HG03060 (cell line): Measurements from ENCODE around the gene CCDC106.
A peak's percentile ranks its signal among the peaks of the same experiment; 100 is the strongest.

Experiments used
- ATAC-seq: cut with Tn5 transposase; IDR thresholded peaks from one replicate; pipeline ENCODE4 v1.9.1; 2021; ENCODE audit warnings: low read depth, moderate number of reproducible peaks; ENCODE audit not compliant: unreplicated experiment

CCDC106 gene

DNA sequence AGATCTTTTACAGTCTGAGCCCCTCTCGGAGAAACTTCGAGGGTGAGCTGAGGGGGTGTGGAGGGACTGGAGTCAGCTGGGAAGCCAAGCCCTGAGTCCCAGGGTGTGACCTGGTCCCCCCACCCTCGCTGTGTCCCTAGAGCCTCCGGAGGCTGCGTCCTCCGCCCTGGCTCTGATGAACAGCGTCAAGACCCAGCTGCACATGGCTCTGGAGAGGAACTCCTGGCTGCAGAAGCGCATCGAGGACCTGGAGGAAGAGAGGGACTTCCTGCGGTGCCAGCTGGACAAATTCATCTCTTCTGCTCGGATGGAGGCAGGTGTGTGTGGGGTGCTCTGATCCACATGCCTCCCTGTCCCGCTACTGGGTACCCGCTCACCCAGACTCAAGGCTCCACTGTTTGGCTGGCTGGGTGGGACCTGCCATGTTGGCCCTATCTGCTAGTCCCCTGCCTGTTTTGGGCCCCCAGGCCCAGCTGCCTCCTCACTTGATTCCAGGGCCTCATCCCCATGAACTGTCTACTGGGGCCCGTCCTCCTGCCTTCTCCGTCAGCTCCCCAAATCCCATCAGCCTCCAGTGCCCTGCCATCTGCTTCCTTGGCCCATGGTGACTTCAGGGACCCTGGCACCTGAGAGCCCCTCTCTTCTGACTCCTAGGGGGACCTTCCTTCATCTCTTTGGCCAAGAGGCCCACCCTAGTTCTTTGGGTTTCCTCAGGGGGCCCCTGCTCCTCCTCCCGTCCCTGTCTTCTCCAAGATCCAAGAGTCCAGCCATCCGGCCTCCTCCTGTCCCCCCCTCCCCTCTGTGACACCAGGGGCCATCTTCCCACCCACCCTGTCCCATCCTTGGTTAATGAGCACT is 1.5 kb downstream of the CCDC106 start:
- ATAC-seq = no peak

DNA sequence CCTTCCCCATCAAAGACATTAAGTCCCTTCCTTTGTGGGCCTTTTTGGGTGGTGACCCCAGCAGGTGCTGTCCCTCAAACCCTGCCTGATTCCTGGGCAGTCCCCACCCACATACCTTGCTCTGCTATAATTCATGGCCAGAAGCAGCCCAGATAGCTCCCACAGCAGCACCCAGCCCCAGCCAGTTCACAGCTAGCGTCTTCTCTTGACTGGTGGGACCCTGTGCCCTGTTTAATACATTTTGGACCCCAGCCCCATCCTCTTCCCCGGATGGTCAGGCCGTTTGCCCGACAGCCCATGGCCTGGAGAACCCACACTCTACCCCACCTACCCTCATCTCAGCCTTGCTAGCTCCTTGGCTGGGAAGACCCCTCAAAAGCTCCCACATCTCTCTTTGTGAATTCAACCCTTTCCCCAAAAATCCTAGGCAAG is 2.1 kb downstream of the CCDC106 start:
- ATAC-seq = no peak

DNA sequence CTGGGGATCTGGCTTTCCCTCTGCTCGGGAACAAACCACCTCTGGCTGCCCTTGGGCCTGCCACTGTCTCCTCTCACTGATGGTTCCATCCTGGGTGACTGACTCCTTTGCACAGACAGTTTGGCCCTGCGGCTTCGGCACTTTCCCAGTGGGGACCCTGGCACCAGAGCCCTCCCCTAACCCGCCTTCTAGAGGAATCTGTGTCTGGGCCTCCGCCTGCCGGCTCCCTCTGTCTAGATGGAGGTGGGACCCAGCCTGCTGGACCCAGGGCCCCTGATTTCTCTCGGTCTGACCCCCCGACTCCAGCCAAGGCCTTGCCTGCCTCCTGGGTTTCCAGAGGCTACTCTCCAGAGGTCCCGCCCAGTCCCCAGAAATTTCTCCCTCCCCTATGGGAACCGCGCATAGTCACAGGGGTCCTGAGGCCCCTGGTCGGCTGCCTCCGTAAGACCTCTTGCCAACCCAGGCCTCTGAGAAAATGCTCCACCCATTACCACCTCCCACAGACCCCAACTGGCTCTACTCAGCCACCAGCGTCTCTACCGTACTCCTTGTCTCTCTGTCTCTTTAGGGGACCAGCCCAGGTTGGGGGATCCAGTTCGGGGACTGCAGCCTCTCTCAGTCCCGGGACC is 2.7 kb downstream of the CCDC106 start:
- no peak for ATAC-seq

DNA sequence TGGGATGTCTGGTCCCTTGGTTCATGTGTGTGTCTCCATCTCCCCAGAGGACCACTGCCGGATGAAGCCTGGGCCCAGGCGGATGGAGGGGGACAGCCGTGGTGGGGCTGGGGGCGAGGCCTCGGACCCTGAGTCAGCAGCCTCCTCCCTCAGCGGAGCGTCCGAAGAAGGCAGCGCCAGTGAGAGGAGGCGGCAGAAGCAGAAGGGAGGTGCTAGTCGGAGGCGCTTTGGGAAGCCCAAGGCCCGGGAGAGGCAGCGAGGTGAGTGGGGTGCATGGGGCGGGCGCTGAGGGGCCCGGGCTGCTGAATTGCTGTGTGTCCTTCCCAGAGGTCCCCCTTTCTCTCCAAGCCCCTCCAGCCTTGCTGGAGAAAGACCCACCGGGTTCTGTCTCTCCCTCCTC is 3.2 kb downstream of the CCDC106 start:
- no peak for ATAC-seq

DNA sequence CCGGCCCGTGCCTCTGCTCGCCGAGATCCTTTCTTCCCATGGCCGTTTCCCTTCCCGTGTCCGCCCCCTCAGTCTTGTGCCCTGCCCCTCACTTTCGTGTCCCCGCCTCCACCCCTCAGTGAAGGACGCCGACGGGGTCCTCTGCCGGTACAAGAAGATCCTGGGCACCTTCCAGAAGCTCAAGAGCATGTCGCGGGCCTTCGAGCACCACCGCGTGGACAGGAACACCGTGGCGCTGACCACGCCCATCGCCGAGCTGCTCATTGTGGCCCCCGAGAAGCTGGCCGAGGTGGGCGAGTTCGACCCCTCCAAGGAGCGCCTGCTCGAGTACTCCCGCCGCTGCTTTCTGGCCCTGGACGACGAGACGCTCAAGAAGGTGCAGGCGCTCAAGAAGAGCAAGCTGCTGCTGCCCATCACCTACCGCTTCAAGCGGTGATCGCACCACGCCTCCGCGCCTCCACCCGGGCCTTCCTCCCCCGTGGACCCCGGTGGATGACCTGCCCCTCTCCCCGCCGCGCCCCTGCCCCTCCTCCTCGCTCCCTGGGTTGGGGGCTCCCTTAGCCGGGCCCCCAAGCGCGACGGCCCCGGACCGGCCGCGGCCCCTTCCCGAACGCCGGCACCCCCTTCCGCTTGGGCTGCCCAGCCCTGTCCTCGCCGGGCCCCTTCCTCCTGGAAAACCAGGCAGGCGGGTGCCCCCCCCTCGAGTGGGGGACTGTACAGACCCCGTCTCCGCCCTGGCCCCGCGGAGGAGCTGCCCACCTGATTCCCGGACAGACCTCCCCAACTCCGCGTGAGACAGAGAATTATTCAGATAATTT is 4.5 kb downstream of the CCDC106 start:
- ATAC-seq = no peak

DNA sequence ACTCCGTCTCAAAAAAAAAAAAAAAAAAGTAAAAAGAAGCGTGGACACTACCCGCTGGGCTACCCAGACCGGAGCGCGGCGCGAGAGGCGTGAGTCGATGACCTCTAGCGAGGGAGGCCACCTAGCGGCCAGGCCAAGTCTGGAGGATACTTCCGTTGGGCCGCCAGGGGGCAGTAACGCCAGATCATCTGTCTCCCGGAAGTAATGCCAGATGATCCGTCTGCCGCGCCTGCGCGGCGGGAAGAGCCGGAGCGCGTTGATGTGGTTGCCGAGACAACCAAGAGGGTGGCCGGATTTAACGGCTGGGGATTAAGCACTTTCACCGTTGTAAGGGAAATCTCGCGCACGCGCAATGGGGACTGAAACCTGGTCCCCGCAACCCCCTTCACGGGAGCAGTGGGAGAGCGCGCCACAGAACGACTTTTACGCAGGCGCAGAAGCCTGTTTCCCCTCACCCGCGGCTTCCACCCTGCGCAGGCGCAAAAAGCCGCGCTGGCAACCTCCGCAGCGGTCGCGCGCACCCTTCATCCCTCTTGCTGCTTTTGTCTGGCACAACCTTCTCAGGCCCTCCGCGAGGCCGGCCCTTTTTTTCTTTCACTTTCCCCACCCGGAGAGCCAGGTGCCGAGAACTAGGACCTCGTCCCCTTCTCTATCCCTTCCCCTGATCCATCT is 5.8 kb downstream of the CCDC106 start:
- ATAC-seq = peak; percentile 45

DNA sequence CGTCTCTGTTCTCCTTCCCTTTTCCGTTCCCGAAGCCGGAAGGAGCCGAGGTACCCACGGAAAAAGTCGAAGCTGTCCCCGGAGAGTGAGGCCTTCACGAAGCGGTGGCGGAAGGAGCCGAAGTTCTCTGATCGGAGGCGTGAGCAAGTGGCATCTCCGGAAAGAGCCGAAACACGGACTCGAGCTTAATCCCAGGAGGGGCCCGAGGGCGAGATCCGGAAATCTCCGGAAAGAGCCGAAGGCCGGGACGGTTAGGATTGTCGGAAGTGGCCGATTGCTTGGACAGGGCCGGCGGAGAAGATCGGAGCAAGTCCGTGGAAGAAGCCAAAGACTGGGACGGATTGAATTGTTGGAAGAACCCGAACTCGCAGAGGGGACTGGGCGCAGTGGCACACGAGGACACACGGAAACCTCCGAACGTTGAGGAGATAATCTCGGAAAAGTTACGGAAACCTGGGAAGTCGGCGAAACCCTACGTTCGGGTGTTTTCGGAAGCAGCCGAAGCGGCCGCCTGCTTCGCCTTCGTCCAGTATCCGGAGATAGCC is 6.4 kb downstream of the CCDC106 start:
- peak; percentile 38 for ATAC-seq

DNA sequence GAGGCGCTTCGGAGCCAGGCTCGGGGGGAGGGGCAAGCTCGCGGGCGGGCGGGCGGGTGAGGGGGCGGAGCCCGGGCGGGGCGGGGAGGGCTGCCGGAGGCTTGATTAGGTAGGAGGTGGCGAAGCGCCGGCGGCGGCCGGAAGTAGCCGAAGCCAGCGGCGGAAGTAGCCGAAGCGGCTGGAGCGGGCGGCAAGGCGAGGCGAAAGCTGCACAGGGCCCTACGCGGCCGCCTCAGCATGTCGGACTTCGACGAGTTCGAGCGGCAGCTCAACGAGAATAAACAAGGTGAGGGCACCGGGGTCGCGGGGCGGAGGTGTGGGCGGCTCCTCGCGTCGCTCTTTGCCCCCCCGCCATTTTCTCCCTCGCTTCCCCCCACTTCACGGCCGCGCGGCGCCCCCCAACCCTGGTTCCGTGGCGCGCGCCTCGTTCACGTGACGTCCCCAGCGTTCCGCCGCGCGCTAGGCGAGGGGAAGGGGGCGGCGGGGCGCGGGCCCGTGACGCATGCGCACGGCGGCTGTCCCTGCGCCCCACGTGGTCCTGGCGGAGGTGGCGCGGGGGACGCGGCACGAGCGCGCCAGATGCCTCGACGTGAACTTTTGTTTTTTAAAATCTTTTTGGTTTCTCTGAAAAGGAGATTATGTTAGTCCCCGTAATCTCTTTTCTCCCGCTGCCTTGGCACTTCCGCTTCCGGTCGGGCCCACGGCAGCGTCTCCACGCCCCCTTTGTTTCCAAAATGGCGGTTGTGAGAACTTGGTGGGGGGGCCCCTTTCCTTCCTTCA is 7.0 kb downstream of the CCDC106 start, which contains the start of gene U2AF2:
Gene U2AF2 (plus strand): TSS at position 168 of the 780 bp plus-strand sequence. CDS start 70 bp downstream, at position 238.
- ATAC-seq = peak; percentile 16

DNA sequence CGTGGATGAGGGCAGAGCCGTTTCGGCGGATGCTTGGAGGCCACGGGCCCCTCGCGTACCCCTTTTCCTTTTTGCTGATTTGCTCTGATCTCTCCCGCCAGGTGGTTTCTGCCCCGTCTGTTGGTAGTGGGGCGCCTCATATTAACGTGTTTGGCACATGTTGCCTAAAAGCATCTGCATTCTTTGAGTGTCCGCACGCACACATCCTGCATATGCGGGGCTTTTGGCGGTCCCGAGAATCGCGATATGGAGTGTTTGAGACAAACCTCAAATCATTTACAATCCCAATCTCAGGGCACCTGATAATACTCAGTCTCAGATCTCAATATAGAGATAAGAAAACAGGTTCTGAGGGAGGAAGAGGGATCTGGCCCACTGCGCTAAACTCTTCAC is 7.6 kb downstream of the CCDC106 start:
- no peak for ATAC-seq

DNA sequence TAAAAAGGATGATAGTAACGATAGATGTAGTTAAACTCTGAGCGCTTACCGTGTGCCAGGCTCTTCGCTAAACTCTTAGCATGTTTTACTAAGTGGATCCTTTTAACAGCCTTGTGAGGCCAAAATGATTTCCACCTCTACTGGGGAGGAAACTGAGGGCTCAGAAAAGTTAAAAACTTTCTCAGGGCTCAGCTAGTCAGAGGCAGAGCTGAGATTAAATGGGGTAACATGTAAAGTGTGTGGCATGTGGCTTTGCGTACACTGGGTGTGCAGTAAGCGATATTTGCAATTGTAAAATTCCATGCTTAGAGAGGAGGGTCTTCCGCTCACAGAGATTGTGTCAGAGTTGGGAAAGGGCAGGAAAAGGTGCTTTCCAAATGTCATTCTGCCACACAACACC is 8.5 kb downstream of the CCDC106 start:
- ATAC-seq = no peak

DNA sequence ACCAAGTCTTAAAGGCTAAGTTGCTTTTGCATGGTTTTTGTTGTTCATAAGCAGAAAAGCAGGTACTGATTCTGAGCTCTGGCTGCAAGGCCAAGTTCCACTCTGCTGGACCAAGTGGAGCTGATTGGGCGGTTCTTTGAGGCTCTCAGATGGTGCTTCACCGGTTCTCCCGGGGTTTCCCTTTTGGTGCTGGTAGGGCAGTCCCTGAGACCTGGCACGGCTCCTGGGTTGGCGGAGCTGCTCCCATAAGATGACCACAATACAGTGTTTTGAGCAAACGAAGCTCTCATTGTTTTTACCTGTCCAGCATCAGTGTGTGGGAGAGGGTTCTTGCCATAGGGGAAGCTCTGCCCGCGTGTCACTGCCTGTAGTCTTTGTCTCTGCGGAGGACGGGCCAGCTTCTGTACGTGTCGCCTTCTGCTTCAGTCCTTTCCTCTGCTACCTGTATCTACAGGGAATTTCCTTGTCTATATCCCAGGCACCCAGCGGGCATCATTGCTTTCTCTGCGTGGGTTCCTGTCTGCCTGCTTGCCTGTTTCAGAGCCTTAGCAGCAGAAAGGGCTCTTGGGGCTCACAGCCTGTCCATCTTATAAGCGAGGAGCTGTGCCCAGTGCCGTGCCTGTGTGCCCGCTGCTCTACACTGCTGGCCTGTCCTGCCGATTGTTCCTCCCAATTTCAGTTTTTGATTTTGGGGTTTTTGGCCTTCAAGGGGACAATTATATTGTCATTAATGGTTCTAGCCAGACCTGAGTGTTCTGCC is 9.2 kb downstream of the CCDC106 start:
- ATAC-seq = no peak

DNA sequence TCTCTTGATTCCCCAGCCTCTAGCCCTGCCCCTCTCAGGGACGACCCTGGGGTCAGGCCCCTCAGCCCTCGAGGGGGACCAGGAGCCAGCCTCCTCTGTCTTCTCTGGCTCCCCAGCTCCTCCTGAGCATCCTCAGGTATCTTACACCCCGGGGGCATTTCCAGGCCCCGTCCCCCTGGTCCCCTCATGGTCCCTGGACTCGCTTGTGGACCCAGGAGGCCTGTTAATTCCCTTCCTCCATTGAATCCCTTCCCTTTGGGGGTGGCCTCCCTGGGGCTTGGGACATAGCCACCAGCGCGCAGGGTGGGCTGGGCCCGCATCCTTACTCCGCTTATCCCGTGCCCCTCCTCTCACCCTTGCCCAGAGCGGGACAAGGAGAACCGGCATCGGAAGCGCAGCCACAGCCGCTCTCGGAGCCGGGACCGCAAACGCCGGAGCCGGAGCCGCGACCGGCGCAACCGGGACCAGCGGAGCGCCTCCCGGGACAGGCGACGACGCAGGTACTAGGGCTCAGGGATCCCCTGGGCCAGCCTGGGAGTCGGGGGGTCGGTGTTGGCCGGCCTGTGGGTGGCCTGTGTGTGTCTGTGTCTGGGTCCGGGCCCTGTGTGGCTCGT is 10.9 kb downstream of the CCDC106 start:
- ATAC-seq = no peak

DNA sequence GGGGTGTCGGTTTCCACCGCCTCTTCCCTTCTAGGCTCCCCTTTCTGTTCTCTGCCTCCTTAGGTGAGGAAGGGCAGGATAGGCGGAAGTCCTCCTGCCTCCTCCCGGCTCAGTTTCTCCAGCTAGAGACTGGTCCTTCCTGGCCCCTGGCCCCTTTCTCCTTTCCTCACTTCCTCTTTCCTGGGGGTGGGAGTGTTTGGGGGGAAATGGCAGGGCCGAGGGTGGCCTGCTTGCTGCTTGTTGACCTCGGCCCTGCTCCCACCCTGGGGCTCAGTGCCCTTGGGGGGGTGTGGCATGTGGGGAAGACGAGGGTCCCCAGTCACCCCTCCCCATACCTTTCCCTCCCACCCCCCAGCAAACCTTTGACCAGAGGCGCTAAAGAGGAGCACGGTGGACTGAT is 11.8 kb downstream of the CCDC106 start:
- no peak for ATAC-seq

DNA sequence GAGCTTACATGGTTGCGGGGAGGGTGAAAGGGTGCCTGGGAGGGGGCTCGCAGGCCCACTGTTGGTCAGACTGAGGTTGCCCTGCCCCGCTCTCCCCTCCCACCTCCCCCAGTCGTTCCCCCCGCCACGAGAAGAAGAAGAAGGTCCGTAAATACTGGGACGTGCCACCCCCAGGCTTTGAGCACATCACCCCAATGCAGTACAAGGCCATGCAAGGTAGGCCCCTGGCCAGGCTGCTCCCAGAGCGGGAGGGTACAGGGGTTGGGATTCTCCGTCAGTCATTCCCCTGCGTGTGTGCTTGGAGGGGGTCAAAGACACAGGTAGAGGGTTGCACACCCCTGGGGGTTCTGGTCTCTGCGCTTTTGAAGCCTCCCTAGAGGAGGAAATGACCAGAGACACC is 12.4 kb downstream of the CCDC106 start:
- no peak for ATAC-seq

DNA sequence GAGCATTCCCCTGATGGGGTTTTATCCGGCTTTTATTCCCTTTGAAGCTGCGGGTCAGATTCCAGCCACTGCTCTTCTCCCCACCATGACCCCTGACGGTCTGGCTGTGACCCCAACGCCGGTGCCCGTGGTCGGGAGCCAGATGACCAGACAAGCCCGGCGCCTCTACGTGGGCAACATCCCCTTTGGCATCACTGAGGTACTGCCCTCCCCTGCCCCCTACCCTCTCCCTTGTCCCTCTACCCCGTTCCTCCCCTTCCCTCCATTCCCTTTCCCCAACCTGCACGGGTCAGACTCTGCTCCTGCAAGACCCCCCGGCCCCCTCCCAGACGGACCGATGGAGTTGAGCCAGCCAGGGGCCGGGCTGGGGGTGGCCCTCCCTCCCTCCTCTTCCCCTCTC is 13.0 kb downstream of the CCDC106 start:
- no peak for ATAC-seq

DNA sequence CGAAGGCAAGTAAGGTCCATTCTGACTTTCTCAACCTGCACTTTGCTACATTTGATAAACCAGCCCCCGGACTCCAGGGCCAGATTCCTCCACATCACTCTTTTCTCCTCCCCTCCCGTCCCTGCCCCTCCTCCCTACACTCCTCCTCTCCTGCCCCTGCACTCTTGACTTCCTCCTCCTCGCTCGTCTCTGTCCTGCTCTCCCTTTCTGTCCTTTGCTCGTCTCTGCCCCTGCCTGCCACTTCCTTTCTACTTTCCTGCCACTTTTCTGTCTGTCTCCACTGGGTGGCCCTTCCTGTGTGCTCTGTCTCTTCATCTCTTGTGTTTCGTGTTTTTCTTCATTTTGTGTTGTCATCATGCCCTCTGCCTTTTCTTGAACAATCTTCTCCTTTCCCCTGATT is 13.8 kb downstream of the CCDC106 start:
- no peak for ATAC-seq

DNA sequence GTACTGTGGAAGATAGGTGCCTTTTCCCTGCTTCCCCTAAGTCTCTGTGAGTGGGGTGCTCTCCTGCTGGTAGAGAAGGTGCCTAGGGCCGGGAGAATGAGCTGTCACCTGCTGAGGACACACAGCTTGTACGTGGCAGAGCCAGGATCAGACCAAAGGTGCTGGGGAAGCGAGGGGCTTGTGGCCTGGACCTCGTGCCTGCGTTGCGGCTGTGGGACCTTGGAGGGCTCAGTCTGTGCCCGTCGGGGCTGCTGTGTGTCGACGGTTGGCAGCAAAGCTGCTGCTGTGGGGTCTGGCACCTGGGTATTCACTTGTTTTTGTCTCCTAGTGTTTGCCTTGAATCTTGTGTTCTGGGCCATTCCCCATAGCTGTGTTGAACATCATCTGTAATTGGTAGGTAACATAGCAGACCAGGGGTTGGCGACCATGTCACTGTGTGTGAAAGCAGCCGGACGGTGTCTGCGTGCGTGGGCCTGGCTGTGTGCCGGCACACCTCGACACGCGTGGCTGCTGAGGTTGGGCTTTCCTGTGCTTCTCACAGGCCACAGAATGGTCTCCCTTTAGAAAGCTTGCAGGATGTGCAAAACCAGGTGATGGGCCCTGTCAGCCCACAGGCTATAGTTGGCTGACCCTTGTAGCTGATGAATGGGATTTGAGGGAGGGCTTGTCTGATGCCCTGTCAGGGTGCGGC is 16.0 kb downstream of the CCDC106 start:
- no peak for ATAC-seq
